Erythroblast (primary cell): ENCODE results near the gene CYP4Z1.

Source experiments
- GATA1 ChIP-seq: IDR thresholded peaks from 2 replicates; pipeline ENCODE4 v1.6.1; 2011; ENCODE audit warnings: low read depth, mild to moderate bottlenecking, control low read depth, low read length, moderate library complexity
- POLR2A ChIP-seq: IDR thresholded peaks from 2 replicates; pipeline ENCODE4 v1.6.1; 2011; ENCODE audit warnings: mild to moderate bottlenecking, low read length

- TF ChIP-seq POLR2A (no peak), GATA1 (no peak)
Observed at GRCh38 chr1:47023268-47024140, 43.5 kb upstream of the CYP4Z1 start, which contains the start of gene CYP4X1.
